ENCODE data around the gene RAB39B. TPM values are rescaled to one million over a fixed set of nuclear protein-coding genes. Genes with fewer than 3 reads are reported as not detected.

Gene RAB39B
- 0.47 and 0.53 TPM in 2 replicates for total RNA-seq (ENCODE audit: low replicate concordance)

DNA sequence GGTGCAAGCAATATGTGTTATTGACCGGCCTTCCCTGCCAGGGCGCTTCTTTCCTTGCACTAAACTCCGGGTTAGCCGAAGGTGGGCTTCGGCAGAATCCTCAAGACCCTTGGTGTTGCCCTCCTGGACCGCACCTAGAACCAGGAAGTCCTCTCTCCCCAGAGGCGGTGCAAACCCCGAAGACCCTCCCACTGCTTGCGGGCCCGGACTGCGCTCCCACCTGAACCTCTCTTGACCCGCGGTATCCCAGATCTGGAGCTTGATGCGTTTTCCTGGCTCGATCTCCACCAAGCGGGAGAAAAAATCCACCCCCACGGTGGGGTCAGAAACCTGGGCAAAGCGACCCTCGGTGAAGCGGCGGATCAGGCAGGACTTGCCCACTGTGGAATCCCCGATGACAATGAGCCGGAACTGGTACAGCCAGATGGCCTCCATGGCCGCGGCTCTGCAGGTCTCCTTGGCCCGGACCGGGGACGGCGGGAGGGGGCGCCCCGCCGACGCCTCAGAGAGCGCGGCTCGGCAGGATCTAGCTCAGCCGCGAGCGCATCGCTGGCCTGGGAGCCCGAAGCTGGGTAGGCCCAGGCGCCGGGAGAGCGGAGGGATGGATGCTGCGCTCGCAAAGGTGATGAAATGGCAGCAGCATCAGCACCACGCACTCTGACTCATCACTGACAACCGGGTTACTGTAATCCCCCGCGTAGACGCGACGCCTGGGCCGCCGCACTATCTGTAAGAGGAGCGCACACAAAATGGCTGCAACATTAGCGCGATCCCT is at the start of gene RAB39B:
TSS of gene RAB39B (minus strand) at position 638 of the 775 bp plus-strand sequence. CDS start at position 435, 203 bp downstream.

GRCh38 chrX:155216179-155216939 is 47.9 kb downstream of the RAB39B start, which contains the start of gene VBP1:
TSS of gene VBP1 (plus strand) at chrX:155216460. CDS start at chrX:155216483, 23 bp downstream.

Other genes with a start within 250 kb of the RAB39B start
- gene F8, start 241.8 kb downstream of the RAB39B start, total RNA-seq (ENCODE audit: low replicate concordance): 1.7 and 3.5 TPM in 2 replicates
- gene FUNDC2, start 237.6 kb downstream of the RAB39B start, total RNA-seq (ENCODE audit: low replicate concordance): 39.4 and 59.9 TPM in 2 replicates
- 1.5 and 8.4 TPM in 2 replicates for gene CMC4, start 193.4 kb downstream of the RAB39B start, total RNA-seq (ENCODE audit: low replicate concordance)
- 11.5 and 15.2 TPM in 2 replicates for gene MTCP1, start 193.4 kb downstream of the RAB39B start, total RNA-seq (ENCODE audit: low replicate concordance)
- 9.2 and 12.1 TPM in 2 replicates for gene BRCC3, start 193.0 kb downstream of the RAB39B start, total RNA-seq (ENCODE audit: low replicate concordance)
- gene VBP1, start 48.0 kb downstream of the RAB39B start, total RNA-seq (ENCODE audit: low replicate concordance): 17.1 and 52.7 TPM in 2 replicates
- 0.68 and 5.5 TPM in 2 replicates for gene CLIC2, start 70.1 kb upstream of the RAB39B start, total RNA-seq (ENCODE audit: low replicate concordance)
- not detected in 2 replicates for gene F8A2, start 117.6 kb upstream of the RAB39B start, total RNA-seq (ENCODE audit: low replicate concordance)
- 0.98 TPM in 1 of 2 replicates, not detected in the other for gene F8A3, start 194.1 kb upstream of the RAB39B start, total RNA-seq (ENCODE audit: low replicate concordance)